ENCODE results near the gene MCM6. TPM values are rescaled to one million over a fixed set of nuclear protein-coding genes. Genes with fewer than 3 reads are reported as not detected.

Gene MCM6
- total RNA-seq, 1 donor from 2014 or later, result 28.9 TPM

DNA sequence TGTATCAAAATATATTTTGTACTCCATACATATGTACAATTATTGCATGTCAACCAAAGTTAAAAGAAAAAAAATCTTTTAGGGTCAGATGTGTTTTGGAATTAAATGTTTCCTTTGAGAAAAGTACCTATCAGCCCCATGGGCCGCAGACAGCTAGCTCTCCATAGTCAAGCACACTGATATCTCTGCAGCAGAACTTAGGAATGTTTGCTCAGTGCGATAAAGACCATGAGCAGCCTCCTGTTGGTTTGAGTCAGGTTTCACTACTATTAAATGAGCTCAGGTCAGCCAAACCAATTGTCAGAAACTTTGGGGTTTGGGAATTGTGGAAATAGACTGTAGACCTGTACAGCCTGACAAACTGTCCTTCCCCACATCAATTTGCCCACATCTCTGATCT lies 73.0 kb downstream of the MCM6 start:
- no peaks in the 10 kb centered on the region for H3K36me3 Mint-ChIP-seq (ENCODE audit: low read depth)
- H3K27ac Mint-ChIP-seq, result no peak overlapping the region
- H3K4me1 Mint-ChIP-seq, result no peaks in the 10 kb centered on the region
- no peak for ATAC-seq (ENCODE audit: low read depth)
- intact Hi-C loops (cut with micrococcal nuclease), result no loop called here
- TF ChIP-seq CTCF (IDR thresholded peaks at IDR 0.05), result no peak
- ChIA-PET CTCF (no interaction called here), POLR2A (no interaction called here)
- DNase-seq, result no peak
- no peaks in the 10 kb centered on the region for H3K27me3 Mint-ChIP-seq
- H3K9me3 Mint-ChIP-seq, result peaks cover 12% of the 10 kb centered on the region
- no peak overlapping the region for H3K4me3 Mint-ChIP-seq

GRCh38 chr2:135802350-135802749 lies 73.9 kb downstream of the MCM6 start:
- intact Hi-C loops (cut with micrococcal nuclease), result no loop called here
- peaks cover 12% of the 10 kb centered on the region for H3K9me3 Mint-ChIP-seq

DNA sequence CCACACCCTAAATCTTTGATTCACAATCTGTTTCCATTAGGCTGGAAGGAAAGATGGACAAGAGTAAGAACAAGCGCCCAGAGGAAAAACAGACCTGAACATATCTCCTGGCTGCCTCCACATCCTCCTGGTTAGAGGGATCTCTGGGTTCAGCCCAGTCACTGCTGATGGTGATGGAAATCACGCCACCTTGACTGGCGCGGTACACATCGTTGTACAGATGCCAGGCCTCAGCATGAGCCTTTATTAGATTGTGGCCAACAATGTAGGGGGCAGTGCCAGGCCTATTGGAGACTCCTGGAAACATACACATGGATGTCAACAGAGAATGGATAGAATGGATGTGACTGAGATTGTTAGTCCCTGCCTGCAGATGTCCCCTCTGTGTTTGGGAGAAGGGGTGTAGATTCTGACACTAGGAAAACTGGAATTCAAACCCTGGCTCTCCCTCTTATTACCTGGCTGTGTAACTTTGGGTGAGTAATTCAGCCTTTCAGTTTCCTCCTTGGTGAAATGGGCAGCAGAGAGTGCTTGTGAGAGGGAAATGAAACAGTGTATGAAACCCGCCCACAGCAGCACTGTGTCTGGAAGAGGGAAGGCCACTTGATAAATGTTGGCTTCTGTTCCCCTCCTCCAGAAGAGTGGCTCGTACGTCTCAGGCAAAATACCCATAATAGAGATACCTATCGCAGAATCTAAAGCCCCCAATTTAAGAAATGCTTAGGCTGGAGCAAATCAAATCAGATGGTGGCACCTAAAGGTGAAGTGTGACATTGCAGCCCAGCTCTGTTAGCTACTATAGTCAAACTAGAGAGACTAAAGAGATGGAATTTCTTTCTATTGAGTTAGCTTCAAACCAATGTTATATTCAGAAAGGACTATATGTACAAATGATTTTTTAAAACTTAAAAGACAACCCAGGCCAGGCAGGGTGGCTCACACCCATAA lies 75.5 kb downstream of the MCM6 start:
- no peak overlapping the region for H3K27ac Mint-ChIP-seq
- no peaks in the 10 kb centered on the region for H3K36me3 Mint-ChIP-seq (ENCODE audit: low read depth)
- ATAC-seq (ENCODE audit: low read depth) (no peak), DNase-seq (no peak)
- peaks cover 12% of the 10 kb centered on the region for H3K9me3 Mint-ChIP-seq
- CTCF ChIA-PET, result no interaction called here
- H3K4me1 Mint-ChIP-seq, result peaks cover 2% of the 10 kb centered on the region
- no peak overlapping the region for H3K4me3 Mint-ChIP-seq
- POLR2A ChIA-PET, result no interaction called here
- H3K27me3 Mint-ChIP-seq, result no peaks in the 10 kb centered on the region
- intact Hi-C loops (cut with micrococcal nuclease), result no loop called here
- no peak for TF ChIP-seq CTCF (IDR thresholded peaks at IDR 0.05)

More at GRCh38 chr2:135802350-135802749, 73.9 kb downstream of the MCM6 start:
- ChIA-PET POLR2A (no interaction called here), CTCF (no interaction called here)
- no peak overlapping the region for H3K27ac Mint-ChIP-seq
- DNase-seq, result no peak
- no peaks in the 10 kb centered on the region for H3K27me3 Mint-ChIP-seq
- TF ChIP-seq CTCF (IDR thresholded peaks at IDR 0.05), result no peak
- H3K4me1 Mint-ChIP-seq, result peaks cover 2% of the 10 kb centered on the region
- H3K4me3 Mint-ChIP-seq, result no peak overlapping the region
- no peak for ATAC-seq (ENCODE audit: low read depth)
- no peaks in the 10 kb centered on the region for H3K36me3 Mint-ChIP-seq (ENCODE audit: low read depth)

DNA sequence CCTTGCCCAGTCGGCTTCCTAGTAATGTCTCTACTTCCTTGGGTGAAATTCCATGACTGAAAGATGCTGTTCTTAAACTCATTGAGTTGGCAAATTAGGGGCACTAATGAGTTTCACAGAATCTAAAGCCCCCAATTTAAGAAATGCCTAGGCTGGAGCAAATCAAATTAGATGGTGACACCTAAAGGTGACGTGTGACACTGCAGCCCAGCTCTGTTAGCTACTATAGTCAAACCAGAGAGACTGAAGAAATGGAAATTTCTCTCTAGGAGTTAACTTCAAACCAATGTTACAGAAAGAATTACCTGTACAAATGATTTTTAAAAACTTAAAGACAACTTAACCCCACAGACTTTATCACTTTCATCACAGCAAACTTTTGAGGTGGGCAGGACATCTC lies 76.5 kb downstream of the MCM6 start:
- DNase-seq, result no peak
- intact Hi-C loops (cut with micrococcal nuclease), result no loop called here
- peaks cover 12% of the 10 kb centered on the region for H3K9me3 Mint-ChIP-seq
- no peaks in the 10 kb centered on the region for H3K27me3 Mint-ChIP-seq
- TF ChIP-seq CTCF (IDR thresholded peaks at IDR 0.05), result no peak
- ATAC-seq (ENCODE audit: low read depth), result no peak
- CTCF ChIA-PET, result interaction anchor here (0.7 to 3.8 kb wide), 3 partner anchors 747 to 811 kb away, joined by 3 to 20 read pairs (median 3); no protein-coding TSS in a partner anchor
- POLR2A ChIA-PET, result no interaction called here
- no peak overlapping the region for H3K4me3 Mint-ChIP-seq
- no peak overlapping the region for H3K27ac Mint-ChIP-seq
- H3K4me1 Mint-ChIP-seq, result peaks cover 8% of the 10 kb centered on the region
- H3K36me3 Mint-ChIP-seq (ENCODE audit: low read depth), result no peaks in the 10 kb centered on the region

DNA sequence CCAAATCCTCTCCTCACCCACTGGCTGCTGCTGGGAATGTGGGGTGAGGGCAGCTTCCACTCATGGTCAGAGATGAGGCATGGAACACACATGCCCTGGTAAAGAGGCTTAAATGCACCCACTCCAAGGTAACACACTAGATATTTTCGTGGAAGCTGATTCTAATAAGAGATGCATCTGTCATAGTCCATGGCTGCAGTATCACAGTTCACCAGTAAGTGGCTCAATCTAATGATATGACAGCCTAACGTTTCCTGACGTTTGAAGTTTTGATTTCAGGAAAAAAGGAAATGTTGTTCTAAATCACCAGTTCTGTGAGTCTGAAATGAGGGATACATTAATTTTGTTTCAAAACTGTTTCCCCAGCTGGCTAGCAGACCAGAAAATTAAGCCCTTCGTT lies 77.5 kb downstream of the MCM6 start:
- H3K4me3 Mint-ChIP-seq, result no peak overlapping the region

More for the DNA sequence above, 77.5 kb downstream of the MCM6 start:
- intact Hi-C loops (cut with micrococcal nuclease), result no loop called here
- H3K27ac Mint-ChIP-seq, result no peak overlapping the region
- ATAC-seq (ENCODE audit: low read depth), result no peak
- peaks cover 12% of the 10 kb centered on the region for H3K4me1 Mint-ChIP-seq
- no peak for DNase-seq
- CTCF ChIA-PET, result interaction anchor here (0.7 to 3.8 kb wide), 5 partner anchors 586 to 810 kb away, joined by 3 to 20 read pairs (median 10); no protein-coding TSS in a partner anchor
- TF ChIP-seq CTCF (IDR thresholded peaks at IDR 0.05), result no peak
- POLR2A ChIA-PET, result no interaction called here
- H3K9me3 Mint-ChIP-seq, result peaks cover 12% of the 10 kb centered on the region
- H3K27me3 Mint-ChIP-seq, result no peaks in the 10 kb centered on the region
- no peaks in the 10 kb centered on the region for H3K36me3 Mint-ChIP-seq (ENCODE audit: low read depth)

Data from activated B cell treated with CpG ODN at 0.5 μM for 24 hours (primary cell).